ENCODE results near the gene ATF3.

ATF3 gene

GRCh38 chr1:212634252-212634651, 25.7 kb downstream of the ATF3 start:
- no peak for TF ChIP-seq SIN3A (IDR thresholded peaks at IDR 0.05; ENCODE audit: borderline replicate concordance, insufficient read depth, low read length)
- TF ChIP-seq POLR2AphosphoS5 (IDR thresholded peaks at IDR 0.05; ENCODE audit: low read depth, low read length): no peak

GRCh38 chr1:212635141-212635631, 26.6 kb downstream of the ATF3 start:
- no peak for TF ChIP-seq FOXP2 (optimal IDR thresholded peaks at IDR 0.05; ENCODE audit: borderline replicate concordance, extremely low read depth, extremely low read length, insufficient read depth)
- no peak for TF ChIP-seq REST (IDR thresholded peaks at IDR 0.05; ENCODE audit: insufficient read depth in 1 of 2, low read depth in 2 of 2, low read length in 2 of 2)
- TF ChIP-seq POLR2AphosphoS5 (IDR thresholded peaks at IDR 0.05; ENCODE audit: low read depth, low read length): no peak
- TF ChIP-seq SIN3A (IDR thresholded peaks at IDR 0.05; ENCODE audit: borderline replicate concordance, insufficient read depth, low read length): no peak
- no peak for TF ChIP-seq TAF1 (IDR thresholded peaks at IDR 0.05; ENCODE audit: borderline replicate concordance, insufficient read depth, low read length)

GRCh38 chr1:212637902-212638301, 29.3 kb downstream of the ATF3 start:
- TF ChIP-seq FOXP2 (optimal IDR thresholded peaks at IDR 0.05; ENCODE audit: borderline replicate concordance, extremely low read depth, extremely low read length, insufficient read depth) (no peak), REST (IDR thresholded peaks at IDR 0.05; ENCODE audit: insufficient read depth in 1 of 2, low read depth in 2 of 2, low read length in 2 of 2) (no peak), POLR2AphosphoS5 (IDR thresholded peaks at IDR 0.05; ENCODE audit: low read depth, low read length) (no peak), SIN3A (IDR thresholded peaks at IDR 0.05; ENCODE audit: borderline replicate concordance, insufficient read depth, low read length) (no peak), TAF1 (IDR thresholded peaks at IDR 0.05; ENCODE audit: borderline replicate concordance, insufficient read depth, low read length) (no peak)

GRCh38 chr1:212638492-212639151, 30.1 kb downstream of the ATF3 start:
- TF ChIP-seq REST (IDR thresholded peaks at IDR 0.05; ENCODE audit: insufficient read depth in 1 of 2, low read depth in 2 of 2, low read length in 2 of 2) (no peak), TAF1 (IDR thresholded peaks at IDR 0.05; ENCODE audit: borderline replicate concordance, insufficient read depth, low read length) (no peak), POLR2AphosphoS5 (IDR thresholded peaks at IDR 0.05; ENCODE audit: low read depth, low read length) (no peak), SIN3A (IDR thresholded peaks at IDR 0.05; ENCODE audit: borderline replicate concordance, insufficient read depth, low read length) (no peak), FOXP2 (optimal IDR thresholded peaks at IDR 0.05; ENCODE audit: borderline replicate concordance, extremely low read depth, extremely low read length, insufficient read depth) (no peak)

- TF ChIP-seq SIN3A (IDR thresholded peaks at IDR 0.05; ENCODE audit: borderline replicate concordance, insufficient read depth, low read length): no peak
- no peak for TF ChIP-seq FOXP2 (optimal IDR thresholded peaks at IDR 0.05; ENCODE audit: borderline replicate concordance, extremely low read depth, extremely low read length, insufficient read depth)
- TF ChIP-seq POLR2AphosphoS5 (IDR thresholded peaks at IDR 0.05; ENCODE audit: low read depth, low read length): no peak
- TF ChIP-seq TAF1 (IDR thresholded peaks at IDR 0.05; ENCODE audit: borderline replicate concordance, insufficient read depth, low read length): no peak
- TF ChIP-seq REST (IDR thresholded peaks at IDR 0.05; ENCODE audit: insufficient read depth in 1 of 2, low read depth in 2 of 2, low read length in 2 of 2): no peak
Observed at GRCh38 chr1:212640223-212640878, 31.8 kb downstream of the ATF3 start.

Data from PFSK-1 (cell line).